Measurements from ENCODE around the gene LIG1. TPM values are rescaled to one million over a fixed set of nuclear protein-coding genes. Genes with fewer than 3 reads are reported as not detected.

Gene LIG1
- total RNA-seq, 1 donor from 2014 or later, result 3.3 TPM

DNA sequence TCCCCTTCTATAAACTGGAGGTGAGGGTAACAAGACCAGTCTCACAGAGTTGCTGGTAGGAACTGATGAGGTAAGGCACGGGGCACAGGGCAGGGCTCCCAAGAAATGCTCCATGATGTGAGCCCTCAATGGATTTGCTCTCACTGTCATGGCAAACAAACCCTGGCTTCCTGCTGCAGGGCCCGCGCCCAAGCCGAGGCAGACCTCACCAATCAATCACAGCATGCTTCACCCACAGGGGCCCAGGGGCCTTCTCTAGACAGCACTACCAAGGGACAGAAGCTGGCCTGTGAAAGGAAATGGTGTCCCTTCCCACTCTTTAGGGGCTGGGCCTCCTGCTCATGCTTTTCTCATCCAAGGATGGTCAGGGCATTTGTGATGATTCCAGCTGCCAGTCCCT is 33.6 kb downstream of the LIG1 start:
- ATAC-seq, result no peak
- DNase-seq (ENCODE audit: missing footprints), result no peak
- intact Hi-C loops (cut with DNase I), result no loop called here

GRCh38 chr19:48135411-48135810 is 34.7 kb downstream of the LIG1 start:
- intact Hi-C loops (cut with DNase I), result no loop called here
- ATAC-seq (no peak), DNase-seq (ENCODE audit: missing footprints) (no peak)

DNA sequence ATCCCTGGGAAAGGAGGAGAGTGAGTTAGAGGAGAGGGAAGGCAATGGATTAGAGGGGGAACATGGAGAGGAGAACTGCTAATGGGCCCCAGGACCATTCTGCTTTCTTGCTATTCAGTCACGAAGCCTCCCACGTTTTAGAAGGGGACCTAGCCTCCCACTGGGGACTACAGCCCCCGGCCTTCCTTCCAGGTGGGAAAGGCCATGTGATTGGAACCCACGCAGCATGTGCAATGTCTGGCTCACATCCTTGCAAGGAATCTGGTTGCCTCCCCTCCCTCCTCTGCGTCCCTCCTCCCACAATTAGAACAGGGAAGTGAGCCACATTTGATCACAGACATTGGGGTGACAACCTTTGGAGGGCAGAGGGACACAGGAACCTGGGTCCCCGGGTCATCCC is 37.0 kb downstream of the LIG1 start:
- DNase-seq (ENCODE audit: missing footprints), result no peak
- intact Hi-C loops (cut with DNase I), result no loop called here
- no peak for ATAC-seq

GRCh38 chr19:48127561-48127960 is 42.6 kb downstream of the LIG1 start:
- no peak for DNase-seq (ENCODE audit: missing footprints)
- intact Hi-C loops (cut with DNase I), result no loop called here

GRCh38 chr19:48123907-48124651 is 46.1 kb downstream of the LIG1 start:
- DNase-seq (ENCODE audit: missing footprints) (no peak), ATAC-seq (no peak)
- intact Hi-C loops (cut with DNase I), result no loop called here

More at GRCh38 chr19:48127561-48127960, 42.6 kb downstream of the LIG1 start:
- no peak for ATAC-seq

DNA sequence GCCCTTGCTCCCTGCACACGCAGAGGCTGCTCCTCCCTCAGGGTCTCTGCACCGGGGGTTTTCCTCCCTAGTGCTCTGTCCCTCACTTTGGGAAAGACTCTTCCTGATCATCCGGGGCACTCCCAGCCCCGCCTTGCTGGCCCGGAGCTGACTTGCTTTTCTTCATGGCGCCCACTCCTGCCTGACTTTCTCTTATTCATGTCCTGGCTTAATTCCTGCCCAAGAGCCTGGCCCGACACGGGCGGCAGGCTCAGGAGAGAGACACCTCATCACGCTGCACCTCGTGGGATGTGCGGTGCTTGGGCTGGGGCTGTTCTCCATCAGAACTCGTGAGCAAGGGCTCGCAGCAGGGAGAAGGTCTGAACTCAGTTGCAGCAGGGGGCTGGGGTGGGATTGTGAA is 47.7 kb downstream of the LIG1 start:
- DNase-seq (ENCODE audit: missing footprints) (no peak), ATAC-seq (no peak)
- intact Hi-C loops (cut with DNase I), result no loop called here

DNA sequence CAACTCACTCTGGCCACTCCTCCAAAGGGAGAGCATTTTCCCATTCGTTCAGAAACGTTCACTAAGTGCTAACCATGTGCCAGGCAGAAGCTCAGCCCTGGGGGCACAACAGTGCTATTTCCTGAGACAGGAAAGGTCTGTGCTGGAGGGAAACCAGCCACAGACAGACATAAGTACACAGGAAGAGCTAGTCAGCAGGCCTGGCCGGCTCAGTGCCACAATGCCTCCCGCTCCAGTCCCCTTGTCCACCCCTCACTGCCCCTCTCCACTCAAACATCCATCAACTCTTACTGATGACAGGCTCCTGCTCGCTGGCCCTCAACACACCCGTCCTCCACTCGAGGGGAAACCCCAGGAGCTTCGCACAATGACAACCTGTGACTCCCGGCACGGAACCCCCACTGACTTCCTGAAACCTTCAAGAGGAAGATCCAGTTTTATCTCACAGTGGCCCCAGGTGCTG is 48.2 kb downstream of the LIG1 start:
- DNase-seq (ENCODE audit: missing footprints), result peak; percentile 20
- intact Hi-C loops (cut with DNase I), result no loop called here
- peak; percentile 31 for ATAC-seq

- DNase-seq (ENCODE audit: missing footprints) (no peak), ATAC-seq (no peak)
- intact Hi-C loops (cut with DNase I), result no loop called here
These were observed 49.1 kb downstream of the LIG1 start for GRCh38 chr19:48121066-48121465.

GRCh38 chr19:48120505-48120904 is 49.6 kb downstream of the LIG1 start:
- intact Hi-C loops (cut with DNase I), result no loop called here
- DNase-seq (ENCODE audit: missing footprints), result no peak
- ATAC-seq, result no peak

DNA sequence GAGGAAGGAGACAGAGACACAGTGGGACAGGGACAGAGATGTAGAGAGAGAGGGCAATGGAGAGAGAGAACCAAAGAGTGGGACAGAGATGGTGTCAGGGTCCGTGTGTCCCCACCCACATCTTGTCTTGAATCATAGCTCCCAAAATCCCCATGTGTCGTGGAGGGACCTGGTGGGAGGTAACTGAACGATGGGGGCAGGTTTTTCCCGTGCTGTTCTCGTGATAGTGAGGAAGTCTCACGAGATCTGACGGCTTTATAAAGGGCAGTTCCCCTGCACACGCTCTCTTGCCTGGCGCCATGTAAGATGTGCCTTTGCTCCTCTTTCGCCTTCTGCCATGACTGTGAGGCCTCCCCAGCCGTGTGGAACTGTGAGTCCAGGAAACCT is 52.0 kb downstream of the LIG1 start:
- ATAC-seq (no peak), DNase-seq (ENCODE audit: missing footprints) (no peak)
- intact Hi-C loops (cut with DNase I), result no loop called here

DNA sequence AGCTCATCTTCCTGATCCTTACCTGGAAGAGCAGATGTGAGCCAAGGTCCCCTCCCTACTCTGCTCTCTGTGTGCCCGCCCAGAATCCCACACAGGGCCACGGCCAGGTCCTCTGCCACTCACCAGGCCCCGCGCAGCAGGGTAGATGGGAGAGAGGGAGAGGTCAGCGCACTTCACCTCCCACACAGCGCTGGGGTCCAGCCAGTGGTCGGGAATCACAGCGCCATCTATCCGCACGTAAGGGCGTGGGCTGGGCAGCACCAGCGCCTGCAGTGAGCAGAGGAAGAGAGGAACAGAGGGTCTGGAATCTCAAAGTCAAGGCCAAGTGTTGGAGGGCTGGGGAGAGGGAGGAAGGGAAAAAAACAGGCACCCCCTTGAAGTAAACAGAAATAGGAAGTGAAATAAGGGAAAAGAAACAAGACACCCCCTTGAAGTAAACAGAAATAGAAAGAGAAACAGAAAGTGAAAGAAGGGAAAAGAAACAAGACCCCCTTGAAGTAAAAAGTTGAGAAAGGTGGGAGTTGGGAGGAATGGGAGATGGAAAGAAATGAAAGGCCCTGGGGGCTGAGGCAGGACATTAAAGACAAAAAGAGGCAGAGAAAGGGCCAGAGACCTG is 52.5 kb downstream of the LIG1 start:
- intact Hi-C loops (cut with DNase I), result no loop called here
- ATAC-seq, result no peak

GRCh38 chr19:48113190-48113917 is 56.8 kb downstream of the LIG1 start:
- intact Hi-C loops (cut with DNase I), result no loop called here
- DNase-seq (ENCODE audit: missing footprints) (no peak), ATAC-seq (no peak)

More for the DNA sequence above, 52.5 kb downstream of the LIG1 start:
- DNase-seq (ENCODE audit: missing footprints), result no peak

DNA sequence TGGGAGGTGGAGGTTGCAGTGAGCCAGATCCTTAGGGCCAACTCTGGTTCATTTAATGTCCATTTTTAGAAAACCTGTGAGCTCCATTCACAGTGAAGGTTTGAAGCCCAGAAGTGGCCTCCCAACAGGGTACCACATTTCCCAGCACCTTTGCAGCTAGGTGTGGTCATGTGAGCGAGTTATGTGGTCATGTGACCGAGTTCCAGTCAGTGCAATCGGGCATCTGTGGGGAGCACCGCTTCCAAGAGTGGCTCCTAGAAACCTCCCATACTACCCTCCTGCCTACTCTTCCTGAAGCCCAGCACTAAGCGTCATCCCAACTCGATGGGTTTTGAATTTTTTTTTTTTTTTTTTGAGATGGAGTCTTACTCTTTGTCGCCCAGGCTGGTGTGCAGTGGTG is 58.9 kb downstream of the LIG1 start:
- ATAC-seq, result no peak
- DNase-seq (ENCODE audit: missing footprints), result no peak
- intact Hi-C loops (cut with DNase I), result no loop called here

DNA sequence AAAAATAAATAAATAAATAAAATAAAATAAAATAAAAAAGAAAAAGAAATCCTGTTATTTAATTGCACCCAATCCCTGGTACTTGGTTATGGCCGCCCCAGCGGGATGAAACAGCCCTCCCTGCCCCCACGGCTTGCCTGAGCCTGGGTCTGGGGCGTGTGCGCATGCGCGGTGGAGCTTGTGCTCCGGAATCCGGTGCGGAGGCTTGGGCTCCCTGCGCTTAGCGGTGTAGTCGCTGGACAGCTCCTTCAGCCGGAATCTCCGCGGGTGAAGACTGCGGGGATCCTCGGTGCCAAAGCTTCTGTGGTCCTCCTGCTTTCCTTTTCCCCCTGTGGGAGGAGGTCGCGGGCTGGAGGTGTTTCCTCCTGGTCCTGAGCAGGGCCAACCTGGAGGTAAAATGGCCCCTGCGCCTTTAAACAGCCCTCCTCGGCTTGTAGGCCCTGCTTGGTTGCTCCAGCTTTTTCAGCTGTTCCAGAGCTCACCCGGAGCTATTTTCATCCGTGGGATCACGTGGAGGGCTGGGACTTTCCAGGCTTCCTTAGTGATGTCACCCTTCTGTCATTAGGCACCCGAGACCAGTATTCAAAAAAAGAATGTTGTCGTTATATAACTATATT is 59.7 kb downstream of the LIG1 start, which contains the start of gene PLA2G4C:
Gene PLA2G4C, minus strand, starts transcription at position 468 of the 617 bp plus-strand sequence. CDS start 4,288 bp downstream, outside the sequence.
- intact Hi-C loops (cut with DNase I), result no loop called here
- DNase-seq (ENCODE audit: missing footprints) (peak; percentile 96), ATAC-seq (peak; percentile 93)

- DNase-seq (ENCODE audit: missing footprints) (no peak), ATAC-seq (no peak)
- intact Hi-C loops (cut with DNase I), result loop anchor here (5.0 kb wide), 1 partner anchor 148 kb away; the partner anchor contains the start of gene CARD8
These were observed 61.0 kb downstream of the LIG1 start for GRCh38 chr19:48108997-48109782.

DNA sequence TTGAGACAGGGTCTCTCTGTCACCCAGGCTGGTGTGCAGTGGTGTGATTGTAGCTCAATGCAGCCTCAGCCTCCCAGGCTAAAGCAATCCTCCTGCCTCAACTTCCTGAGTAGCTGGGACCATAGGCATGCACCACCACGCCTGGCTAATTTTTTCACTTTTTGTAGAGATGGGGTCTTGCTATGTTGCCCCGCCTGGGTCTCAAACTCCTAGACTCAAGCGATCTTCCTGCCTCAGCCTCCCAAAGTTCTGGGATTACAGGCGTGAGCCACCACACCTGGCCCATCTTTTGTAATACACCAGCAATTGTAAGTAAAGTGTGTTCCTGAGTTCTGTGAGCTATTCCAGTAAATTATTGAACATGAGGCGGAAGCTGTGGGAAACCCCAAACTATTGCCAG is 66.2 kb downstream of the LIG1 start:
- no peak for ATAC-seq
- intact Hi-C loops (cut with DNase I), result no loop called here
- DNase-seq (ENCODE audit: missing footprints), result no peak

GRCh38 chr19:48102870-48103751 is 67.0 kb downstream of the LIG1 start:
- intact Hi-C loops (cut with DNase I), result no loop called here
- ATAC-seq (no peak), DNase-seq (ENCODE audit: missing footprints) (no peak)

Data from Right ventricle myocardium inferior (tissue), 1 donor.